Caco-2 (cell line): ENCODE results near the gene RILPL1. TPM values are rescaled to one million over a fixed set of nuclear protein-coding genes. Genes with fewer than 3 reads are reported as not detected.
"Not testable (repeated sequence)": the region's sequence is repeated elsewhere in the genome, so short reads cannot be mapped to it uniquely, and the experiment has no call there.

Experiments
- Bru-seq: library from RNA; stranded (reverse); fragments of 400-500 nt; gene quantifications from one replicate; lab custom pipeline; 2021; lab: Mats Ljungman, UMichigan
- BruChase-seq, 2 experiments: library from RNA; stranded (reverse); fragments of 400-500 nt; gene quantifications; one replicate each; lab custom pipeline; 2021; lab: Mats Ljungman, UMichigan
- BruUV-seq: library from RNA; stranded (reverse); fragments of 400-500 nt; replicated peaks from 2 replicates; lab custom pipeline; 2021; lab: Mats Ljungman, UMichigan
- CTCF ChIA-PET: fragments of 300-600 bp; sonication (Branson Sonifier 250); formaldehyde crosslinking; loops from one replicate; lab custom pipeline; 2022; ENCODE audit warnings: antibody characterized with exemption; lab: Charles Lee
- POLR2A ChIA-PET: fragments of 300-600 bp; sonication (Branson Sonifier 250); formaldehyde crosslinking; loops from one replicate; lab custom pipeline; 2022; ENCODE audit warnings: antibody characterized with exemption; lab: Charles Lee
- DNase-seq, 2 experiments: peaks; one replicate each; pipeline versions ENCODE4 v3.0.0 to v3.0.0-alpha.2; 2020 to 2022
- H3K27me3 ChIP-seq: replicated peaks from 2 replicates; pipeline ENCODE4 v1.6.0; 2011; ENCODE audit warnings: low read length; ENCODE audit not compliant: control insufficient read depth, insufficient read depth
- H3K36me3 ChIP-seq: 2 replicates; pipeline ENCODE4 v1.5.1; 2011; ENCODE audit warnings: low read length; ENCODE audit not compliant: control insufficient read depth, insufficient read depth
- H3K4me1 ChIP-seq: fragments of 250-450 bp; sonication (Bioruptor Pico); 2 replicates; pipeline ENCODE4 v1.5.1; 2020; ENCODE audit warnings: mild to moderate bottlenecking
- H3K4me3 ChIP-seq: 2 replicates; pipeline ENCODE4 v1.5.1; 2011; ENCODE audit warnings: low read depth, mild to moderate bottlenecking, control low read depth, low read length
- H3K9me3 ChIP-seq: fragments of 250-450 bp; sonication (Bioruptor Pico); 2 replicates; pipeline ENCODE4 v1.5.1; 2020; ENCODE audit warnings: mild to moderate bottlenecking, moderate library complexity
- H3K27ac Mint-ChIP-seq: one replicate; pipeline ENCODE4 v1.8.0; 2022; ENCODE audit warnings: mixed read lengths; ENCODE audit not compliant: unreplicated experiment
- H3K27me3 Mint-ChIP-seq: one replicate; pipeline ENCODE4 v1.8.0; 2022; ENCODE audit warnings: mixed read lengths; ENCODE audit not compliant: insufficient read depth, unreplicated experiment
- H3K36me3 Mint-ChIP-seq: one replicate; pipeline ENCODE4 v1.8.0; 2022; ENCODE audit warnings: mild to moderate bottlenecking, mixed read lengths; ENCODE audit not compliant: insufficient read depth, unreplicated experiment
- H3K4me1 Mint-ChIP-seq: one replicate; pipeline ENCODE4 v1.8.0; 2022; ENCODE audit warnings: low read depth, mixed read lengths; ENCODE audit not compliant: unreplicated experiment
- H3K4me3 Mint-ChIP-seq: one replicate; pipeline ENCODE4 v1.8.0; 2022; ENCODE audit warnings: mild to moderate bottlenecking, moderate library complexity, mixed read lengths; ENCODE audit not compliant: unreplicated experiment
- H3K9me3 Mint-ChIP-seq: one replicate; pipeline ENCODE4 v1.8.0; 2022; ENCODE audit warnings: mixed read lengths; ENCODE audit not compliant: unreplicated experiment
- intact Hi-C: fragments of 100-400 bp; cut with micrococcal nuclease; formaldehyde crosslinking; loops from one replicate; pipeline ENCODE4 v1.10.0; 2022; ENCODE audit not compliant: unreplicated experiment
- long read RNA-seq: library from polyadenylated mRNA; stranded (forward); transcript quantifications from one replicate; pipeline ENCODE4 v2.0.0, GENCODE V29; 2022
- total RNA-seq: library from RNA; stranded (reverse); gene quantifications from 2 replicates; pipeline ENCODE4 v1.2.3, GENCODE V29; 2022
- TF ChIP-seq, protein P1 (sequence below), 2 experiments: fragments of 200-600 bp in 1 of 2; IDR thresholded peaks; 1 replicate in 1 of 2; 2 replicates in 1 of 2; pipeline versions ENCODE4 v1.5.1 to v1.8.0; 2011 to 2022; ENCODE audit warnings: antibody characterized with exemption in 1 of 2, control low read depth in 1 of 2, inconsistent platforms in 1 of 2, low read depth in 1 of 2, low read length in 1 of 2, mild to moderate bottlenecking in 1 of 2, moderate library complexity in 1 of 2; ENCODE audit not compliant: insufficient read depth in 1 of 2, severe bottlenecking in 1 of 2, unreplicated experiment in 1 of 2

Gene RILPL1, protein sequence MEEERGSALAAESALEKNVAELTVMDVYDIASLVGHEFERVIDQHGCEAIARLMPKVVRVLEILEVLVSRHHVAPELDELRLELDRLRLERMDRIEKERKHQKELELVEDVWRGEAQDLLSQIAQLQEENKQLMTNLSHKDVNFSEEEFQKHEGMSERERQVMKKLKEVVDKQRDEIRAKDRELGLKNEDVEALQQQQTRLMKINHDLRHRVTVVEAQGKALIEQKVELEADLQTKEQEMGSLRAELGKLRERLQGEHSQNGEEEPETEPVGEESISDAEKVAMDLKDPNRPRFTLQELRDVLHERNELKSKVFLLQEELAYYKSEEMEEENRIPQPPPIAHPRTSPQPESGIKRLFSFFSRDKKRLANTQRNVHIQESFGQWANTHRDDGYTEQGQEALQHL
- total RNA-seq (16.2 and 17.0 TPM in 2 replicates), Bru-seq, nascent RNA (percentile 67 among the genes with signal in this experiment), BruChase-seq, experiment 1, labeled RNA remaining after a 2-hour chase (percentile 71 among the genes with signal in this experiment), BruChase-seq, experiment 2, labeled RNA remaining after a 6-hour chase (percentile 72 among the genes with signal in this experiment)
- long read RNA-seq, transcript RILPL1-202 (7 exons, 3,932 nt), result major isoform, 17 of 28 reads
- long read RNA-seq, partial matches to known transcripts, result 2 of 28 reads
- long read RNA-seq, other reads (novel, unspliced or antisense), result 9 of 28 reads

GRCh38 chr12:123533672-123534643 lies at the start of gene RILPL1:
RILPL1 (minus strand) TSS chr12:123533719; CDS start chr12:123533482, 237 bp downstream.
- Mint-ChIP-seq H3K36me3 (peaks cover 14% of the 10 kb centered on the region), H3K4me3 (peak within 1 kb of the TSS; percentile 86), H3K27ac (peak within 1 kb of the TSS; percentile 84), H3K27me3 (no peaks in the 10 kb centered on the region), H3K4me1 (peaks cover 2% of the 10 kb centered on the region), H3K9me3 (no peaks in the 10 kb centered on the region)
- POLR2A ChIA-PET, result no interaction called here
- no peaks in the 10 kb centered on the region for H3K27me3 ChIP-seq
- peak within 1 kb of the TSS; percentile 99 for H3K4me3 ChIP-seq
- H3K36me3 ChIP-seq, result no peaks in the 10 kb centered on the region; the same call in 1 of the 2 replicates
- peak; percentile 83 to 84 for DNase-seq
- intact Hi-C loops, result loop anchor here (5.0 kb wide), 2 partner anchors 48 to 62 kb away; partner anchors contain the start of gene TMED2
- CTCF ChIA-PET, result interaction anchor here (0.5 kb wide), 1 partner anchor 15 kb away, joined by 3 read pairs; no protein-coding TSS in a partner anchor
- peaks cover 12% of the 10 kb centered on the region for H3K4me1 ChIP-seq
- TF ChIP-seq, protein P1, sequence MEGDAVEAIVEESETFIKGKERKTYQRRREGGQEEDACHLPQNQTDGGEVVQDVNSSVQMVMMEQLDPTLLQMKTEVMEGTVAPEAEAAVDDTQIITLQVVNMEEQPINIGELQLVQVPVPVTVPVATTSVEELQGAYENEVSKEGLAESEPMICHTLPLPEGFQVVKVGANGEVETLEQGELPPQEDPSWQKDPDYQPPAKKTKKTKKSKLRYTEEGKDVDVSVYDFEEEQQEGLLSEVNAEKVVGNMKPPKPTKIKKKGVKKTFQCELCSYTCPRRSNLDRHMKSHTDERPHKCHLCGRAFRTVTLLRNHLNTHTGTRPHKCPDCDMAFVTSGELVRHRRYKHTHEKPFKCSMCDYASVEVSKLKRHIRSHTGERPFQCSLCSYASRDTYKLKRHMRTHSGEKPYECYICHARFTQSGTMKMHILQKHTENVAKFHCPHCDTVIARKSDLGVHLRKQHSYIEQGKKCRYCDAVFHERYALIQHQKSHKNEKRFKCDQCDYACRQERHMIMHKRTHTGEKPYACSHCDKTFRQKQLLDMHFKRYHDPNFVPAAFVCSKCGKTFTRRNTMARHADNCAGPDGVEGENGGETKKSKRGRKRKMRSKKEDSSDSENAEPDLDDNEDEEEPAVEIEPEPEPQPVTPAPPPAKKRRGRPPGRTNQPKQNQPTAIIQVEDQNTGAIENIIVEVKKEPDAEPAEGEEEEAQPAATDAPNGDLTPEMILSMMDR (IDR thresholded peaks at IDR 0.05; ENCODE audit: insufficient read depth in 1 of 2, low read depth in 1 of 2, low read length in 1 of 2, severe bottlenecking in 1 of 2, unreplicated experiment in 1 of 2), result peak; percentile 11 to 18
- BruUV-seq, result no TSS peak
- H3K9me3 ChIP-seq, result no peaks in the 10 kb centered on the region

DNA sequence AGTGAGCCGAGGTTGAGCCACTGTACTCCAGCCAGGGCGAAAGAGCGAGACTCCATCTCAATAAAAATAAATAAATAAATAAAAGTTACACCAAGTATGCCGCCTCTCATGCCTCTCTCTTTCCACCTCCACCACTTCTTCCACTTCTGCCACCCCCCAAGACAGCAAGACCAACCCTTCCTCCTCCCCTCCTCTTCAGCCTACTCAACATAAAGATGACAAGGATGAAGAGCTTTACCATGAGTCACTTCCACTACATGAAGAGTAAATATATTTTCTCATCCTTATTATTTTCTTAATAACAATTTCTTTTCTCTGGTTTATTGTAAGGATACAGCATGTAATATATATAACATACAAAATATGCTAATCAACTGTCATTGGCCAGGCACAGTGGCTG lies 47.3 kb upstream of the RILPL1 start:
- no peaks in the 10 kb centered on the region for H3K9me3 Mint-ChIP-seq
- ChIA-PET CTCF (no interaction called here), POLR2A (no interaction called here)
- Histone ChIP-seq H3K27me3 (no peaks in the 10 kb centered on the region), H3K4me3 (no peak overlapping the region), H3K9me3 (no peaks in the 10 kb centered on the region), H3K4me1 (peaks cover 20% of the 10 kb centered on the region), H3K36me3 (no peaks in the 10 kb centered on the region)
- no peak overlapping the region for H3K4me3 Mint-ChIP-seq
- TF ChIP-seq, protein P1 (IDR thresholded peaks at IDR 0.05; ENCODE audit: insufficient read depth in 1 of 2, low read depth in 1 of 2, low read length in 1 of 2, severe bottlenecking in 1 of 2, unreplicated experiment in 1 of 2), result no peak
- H3K27me3 Mint-ChIP-seq, result no peaks in the 10 kb centered on the region
- no TSS peak for BruUV-seq
- peaks cover 12% of the 10 kb centered on the region for H3K4me1 Mint-ChIP-seq
- H3K36me3 Mint-ChIP-seq, result peaks cover 32% of the 10 kb centered on the region
- no peak for DNase-seq
- intact Hi-C loops, result loop anchor here (5.0 kb wide), 3 partner anchors 48 to 198 kb away; partner anchors contain the start of genes KMT5A, RILPL1 and RILPL2
- H3K27ac Mint-ChIP-seq, result no peak overlapping the region

GRCh38 chr12:123578829-123579228 lies 45.3 kb upstream of the RILPL1 start:
- H3K4me3 ChIP-seq, H3K9me3 Mint-ChIP-seq, H3K27me3 Mint-ChIP-seq, DNase-seq, H3K9me3 ChIP-seq, H3K4me1 Mint-ChIP-seq, H3K27me3 ChIP-seq, POLR2A ChIA-PET, H3K36me3 ChIP-seq, H3K27ac Mint-ChIP-seq, BruUV-seq, H3K4me3 Mint-ChIP-seq, intact Hi-C loops, CTCF ChIA-PET: not testable (repeated sequence)
- peaks cover 17% of the 10 kb centered on the region for H3K36me3 Mint-ChIP-seq
- peaks cover 13% of the 10 kb centered on the region; the same call in 1 of the 2 replicates for H3K4me1 ChIP-seq
